Right lobe of liver (tissue), 6 donors: ENCODE data around the gene MOB2. TPM values are rescaled to one million over a fixed set of nuclear protein-coding genes. Genes with fewer than 3 reads are reported as not detected.

Source experiments
- ATAC-seq, 4 donors: fragments of 200-7000 bp; cut with Tn5 transposase; one replicate each; pipeline ENCODE4 v1.9.1; 2020; ENCODE audit warnings: mild to moderate bottlenecking in 4 of 4, moderate library complexity in 4 of 4
- DNase-seq, 3 donors: peaks; one replicate each; pipeline ENCODE4 v3.0.0-alpha.2; 2020
- H3K27ac ChIP-seq, 3 donors: fragments of 200-600 bp; one replicate each; pipeline ENCODE4 v1.8.0; 2022
- H3K27me3 ChIP-seq, 2 donors: fragments of 200-600 bp; one replicate each; pipeline ENCODE4 v1.8.0; 2022
- H3K36me3 ChIP-seq, 4 donors: fragments of 200-600 bp; sonication (generic) in 1 of 4; one replicate each; pipeline versions ENCODE4 v1.5.1 to v1.8.0; 2017 to 2022; ENCODE audit warnings: control low read depth in 1 of 4
- H3K4me1 ChIP-seq, 4 donors: fragments of 200-600 bp; sonication (generic) in 1 of 4; one replicate each; pipeline versions ENCODE4 v1.5.1 to v1.8.0; 2017 to 2022; ENCODE audit warnings: control low read depth in 1 of 4
- H3K4me3 ChIP-seq, 3 donors: fragments of 200-600 bp; one replicate each; pipeline ENCODE4 v1.8.0; 2022
- H3K9me3 ChIP-seq, 4 donors: fragments of 200-600 bp; sonication (generic) in 1 of 4; one replicate each; pipeline versions ENCODE4 v1.5.1 to v1.8.0; 2017 to 2022; ENCODE audit warnings: control low read depth in 1 of 4
- CTCF ChIP-seq, 4 donors: fragments of 200-600 bp in 3 of 4; fragments of 450-650 bp in 1 of 4; IDR thresholded peaks; one replicate each; pipeline versions ENCODE4 v1.5.1 to v1.8.0; 2016 to 2022; ENCODE audit warnings: antibody characterized with exemption in 4 of 4, mild to moderate bottlenecking in 2 of 4
- POLR2A ChIP-seq: fragments of 450-650 bp; IDR thresholded peaks from one replicate; pipeline ENCODE4 v1.6.1; 2017; ENCODE audit warnings: antibody characterized with exemption, mild to moderate bottlenecking
- WGBS: methylation state at CpG from one replicate; pipeline ENCODE4 v1.1.6; 2018; ENCODE audit warnings: low coverage, low lambda C conversion rate; ENCODE audit not compliant: insufficient coverage; ENCODE audit errors: missing lambda C conversion rate; 5-methylcytosine and 5-hydroxymethylcytosine counted together
- intact Hi-C, 2 donors: fragments of 100-400 bp; cut with DNase I; formaldehyde crosslinking; loops; one replicate each; pipeline versions ENCODE4 v1.11.2 to v1.14.1; 2022
- total RNA-seq, 6 experiments: library from RNA; depleted of rRNA in 2 of 6; stranded (reverse); fragments of >200 nt in 2 of 6; fragmentation: NEBNext Ultra II Directional in 3 of 6; extraction: Animal tissue kit (Norgen Biotek cat#: 25700) in 3 of 6; gene quantifications; one replicate each; pipeline versions ENCODE4 v1.1.0 to v1.2.4, GENCODE V29; 2016 to 2023
- donor health status: DM: no; HTN: yes; CAD: no.
- donor health status: DM: no; HTN: no; CAD: no.
- donor health status: DM: no; HTN: no; CAD: no.
- donor health status: DM: no; HTN: yes; CAD: no.
- donor health status: DM: no; HTN: yes; CAD: no.

MOB2 gene
- total RNA-seq, 6 experiments from 2014 or later: 8.5 to 17.0 (median 14.1) TPM

GRCh38 chr11:1466784-1467183 lies 19.8 kb downstream of the MOB2 start:
- Histone ChIP-seq H3K36me3 (no peaks in the 10 kb centered on the region), H3K27me3 (no peaks in the 10 kb centered on the region), H3K4me3 (no peak overlapping the region), H3K27ac (no peak overlapping the region), H3K9me3 (no peaks in the 10 kb centered on the region), H3K4me1 (no peaks in the 10 kb centered on the region)
- DNase-seq (no peak), ATAC-seq (no peak)
- TF ChIP-seq POLR2A (no peak), CTCF (IDR thresholded peaks at IDR 0.05) (no peak)
- intact Hi-C loops: no loop called here
- WGBS: 89% methylated on average over 3 of the region's 16 CpGs

- no peaks in the 10 kb centered on the region for H3K27me3 ChIP-seq
- no peak for ATAC-seq
- H3K4me1 ChIP-seq: no peaks in the 10 kb centered on the region
- H3K9me3 ChIP-seq: no peaks in the 10 kb centered on the region
- TF ChIP-seq POLR2A (no peak), CTCF (IDR thresholded peaks at IDR 0.05) (no peak)
- H3K4me3 ChIP-seq: no peak overlapping the region
- H3K36me3 ChIP-seq: no peaks in the 10 kb centered on the region
- intact Hi-C loops: no loop called here
- H3K27ac ChIP-seq: no peak overlapping the region
- WGBS: no CpG with 5 or more reads among the region's 16 CpGs
- DNase-seq: no peak
Measured at GRCh38 chr11:1463056-1463455, 23.5 kb downstream of the MOB2 start.

GRCh38 chr11:1462698-1462975 lies 23.9 kb downstream of the MOB2 start:
- no peak overlapping the region for H3K4me3 ChIP-seq
- 77% methylated on average over 3 of the region's 13 CpGs for WGBS
- ATAC-seq (no peak), DNase-seq (no peak)
- no peaks in the 10 kb centered on the region for H3K27me3 ChIP-seq
- no peaks in the 10 kb centered on the region for H3K36me3 ChIP-seq
- no peak overlapping the region for H3K27ac ChIP-seq
- no peaks in the 10 kb centered on the region for H3K9me3 ChIP-seq
- TF ChIP-seq CTCF (IDR thresholded peaks at IDR 0.05) (no peak), POLR2A (no peak)
- intact Hi-C loops: no loop called here
- no peaks in the 10 kb centered on the region for H3K4me1 ChIP-seq

- no peaks in the 10 kb centered on the region for H3K36me3 ChIP-seq
- no peaks in the 10 kb centered on the region for H3K9me3 ChIP-seq
- no peaks in the 10 kb centered on the region for H3K4me1 ChIP-seq
- no peak for TF ChIP-seq POLR2A
- no peak for TF ChIP-seq CTCF (IDR thresholded peaks at IDR 0.05)
- 85% methylated on average over 12 of the region's 46 CpGs for whole genome bisulfite sequencing
- DNase-seq (no peak), ATAC-seq (no peak)
- intact Hi-C loops: no loop called here
- H3K4me3 ChIP-seq: no peak overlapping the region
- H3K27ac ChIP-seq: no peak overlapping the region
- no peaks in the 10 kb centered on the region for H3K27me3 ChIP-seq
Measured at GRCh38 chr11:1461826-1462697, 24.5 kb downstream of the MOB2 start.
